SH-SY5Y (cell line): Measurements from ENCODE around the gene SETD1B.

ENCODE experiments used
- GATA2 ChIP-seq: IDR thresholded peaks from 2 replicates; pipeline ENCODE4 v1.6.1; 2011; ENCODE audit warnings: mild to moderate bottlenecking, low read depth, low read length
- GATA3 ChIP-seq: IDR thresholded peaks from 2 replicates; pipeline ENCODE4 v1.6.1; 2011; ENCODE audit warnings: low read depth, mild to moderate bottlenecking, low read length, moderate library complexity

DNA sequence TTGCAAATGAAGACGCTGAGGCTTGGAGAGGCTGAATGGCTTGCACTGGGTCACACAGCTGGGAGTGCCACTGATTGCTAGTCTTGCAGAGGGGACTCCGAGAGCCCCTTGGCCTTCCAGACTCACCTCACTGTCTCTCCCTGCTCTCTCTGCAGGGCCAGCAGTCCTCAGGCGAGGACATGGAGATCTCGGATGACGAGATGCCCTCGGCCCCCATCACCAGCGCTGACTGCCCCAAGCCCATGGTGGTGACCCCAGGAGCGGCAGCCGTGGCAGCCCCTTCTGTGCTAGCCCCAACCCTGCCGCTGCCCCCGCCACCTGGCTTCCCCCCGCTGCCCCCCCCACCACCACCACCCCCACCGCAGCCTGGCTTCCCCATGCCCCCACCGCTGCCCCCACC, 10.1 kb downstream of the SETD1B start:
- TF ChIP-seq GATA3 = no peak
- no peak for TF ChIP-seq GATA2
